EL (cell line): ENCODE results near the gene HMGN3.

Experiments used
- DNase-seq: peaks from one replicate; pipeline ENCODE4 v3.0.0-alpha.2; 2016

HMGN3 gene

DNA sequence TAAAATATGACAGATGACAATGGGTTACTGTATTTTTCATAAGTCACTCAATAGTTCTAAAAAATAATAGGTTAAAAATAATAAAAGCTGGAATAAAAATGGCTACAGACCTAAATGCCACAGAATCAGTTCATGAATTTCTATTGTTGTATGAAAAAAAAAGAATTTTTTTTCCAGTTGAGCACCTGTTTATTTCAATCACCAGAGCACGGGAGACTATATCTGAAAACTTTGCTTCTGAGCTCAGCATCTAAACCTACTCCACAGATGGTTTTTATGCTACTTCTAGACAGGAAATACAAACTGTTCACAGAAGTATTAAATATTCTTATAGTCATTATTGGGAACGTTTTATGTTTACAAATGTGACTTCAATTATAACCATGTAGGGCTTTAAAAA, 50.4 kb downstream of the HMGN3 start:
- DNase-seq = no peak

DNA sequence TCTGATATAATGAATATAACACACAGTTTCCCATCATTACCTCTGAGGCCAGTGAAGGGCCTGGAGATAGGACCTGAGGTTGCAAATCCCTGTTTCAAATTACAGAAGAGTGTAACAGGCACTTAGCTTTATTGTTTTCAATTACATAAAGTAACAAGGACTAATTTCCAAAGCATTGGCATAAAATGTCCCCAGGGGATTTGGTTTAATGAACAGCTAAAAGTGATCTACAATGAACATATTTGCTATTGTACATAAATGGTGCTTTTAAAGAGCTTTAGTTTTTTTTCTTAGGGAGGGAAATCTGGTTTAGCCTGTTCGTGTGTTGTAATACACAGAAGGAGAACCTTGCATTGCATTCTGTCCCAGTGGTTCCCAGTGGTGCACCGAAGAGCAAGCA, 54.4 kb downstream of the HMGN3 start:
- DNase-seq = no peak

DNA sequence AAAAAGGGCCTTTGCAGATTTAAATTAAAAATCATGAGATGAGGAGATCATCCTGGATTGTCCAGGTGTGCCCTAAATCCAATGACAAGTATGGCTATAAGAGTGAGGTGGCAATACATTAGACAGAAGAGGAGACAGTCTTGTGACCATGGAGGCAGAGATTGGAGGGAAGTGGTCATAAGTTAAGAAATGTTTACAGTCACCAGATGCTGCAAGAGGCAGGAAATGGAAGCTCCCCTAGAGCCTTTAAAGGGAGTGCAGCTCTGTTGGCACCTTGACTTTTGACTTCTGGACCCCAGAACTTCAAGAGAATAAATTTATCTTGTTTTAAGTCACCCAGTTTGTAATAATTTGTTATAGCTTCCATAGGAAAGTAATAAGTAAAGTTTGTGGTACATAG, 61.1 kb downstream of the HMGN3 start:
- DNase-seq = no peak

DNA sequence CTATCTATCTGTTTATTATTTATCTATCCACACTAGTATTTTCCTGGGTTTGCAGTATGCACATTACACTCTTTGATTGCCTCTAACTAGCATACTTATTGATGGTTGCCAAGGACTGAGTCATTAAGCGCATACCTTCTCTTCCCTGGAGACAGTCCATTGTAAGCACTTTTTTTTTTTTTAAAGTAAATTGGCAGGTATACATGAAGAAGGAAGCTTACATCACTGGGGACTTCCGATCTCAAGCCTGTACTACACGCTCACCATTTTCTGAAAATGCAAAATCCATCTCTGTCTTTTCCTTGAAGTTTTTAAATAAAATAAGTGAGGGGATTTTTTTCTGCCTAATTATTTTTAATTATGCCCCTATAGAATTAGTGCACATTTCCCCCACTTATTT, 63.5 kb downstream of the HMGN3 start:
- no peak for DNase-seq

DNA sequence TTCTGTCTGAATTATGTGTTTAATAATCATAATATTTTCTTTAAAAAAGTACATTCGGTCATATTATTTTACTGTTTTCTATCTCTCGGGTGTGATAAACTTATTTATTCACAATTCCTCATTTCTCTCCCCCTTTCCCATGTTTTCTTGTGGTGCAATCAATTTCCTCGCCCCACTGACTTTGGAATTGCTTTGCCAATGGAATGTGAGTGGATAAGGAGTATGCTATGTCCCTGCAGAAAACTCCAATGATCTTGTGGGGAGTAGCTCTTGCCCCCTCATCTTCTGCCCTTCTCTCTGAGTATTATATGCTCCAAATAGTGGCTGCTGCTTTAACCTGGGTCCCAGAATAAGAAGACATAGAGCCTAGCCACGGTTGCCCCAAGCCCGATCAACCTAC, 64.1 kb downstream of the HMGN3 start:
- no peak for DNase-seq

DNA sequence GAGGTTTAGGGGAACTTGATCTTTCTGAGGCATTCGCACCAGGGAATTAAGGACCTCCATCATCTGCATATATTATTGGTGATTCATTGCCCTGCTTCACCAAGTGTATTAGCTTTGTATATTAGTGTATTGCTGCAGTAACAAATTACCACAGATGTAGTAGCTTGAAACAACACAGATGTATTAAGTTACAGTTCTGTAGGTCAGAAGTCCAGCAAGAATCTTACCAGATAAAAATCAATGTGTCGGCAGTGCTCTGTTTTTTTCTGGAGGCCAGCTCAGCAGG, 65.8 kb downstream of the HMGN3 start:
- peak; percentile 6 for DNase-seq

DNA sequence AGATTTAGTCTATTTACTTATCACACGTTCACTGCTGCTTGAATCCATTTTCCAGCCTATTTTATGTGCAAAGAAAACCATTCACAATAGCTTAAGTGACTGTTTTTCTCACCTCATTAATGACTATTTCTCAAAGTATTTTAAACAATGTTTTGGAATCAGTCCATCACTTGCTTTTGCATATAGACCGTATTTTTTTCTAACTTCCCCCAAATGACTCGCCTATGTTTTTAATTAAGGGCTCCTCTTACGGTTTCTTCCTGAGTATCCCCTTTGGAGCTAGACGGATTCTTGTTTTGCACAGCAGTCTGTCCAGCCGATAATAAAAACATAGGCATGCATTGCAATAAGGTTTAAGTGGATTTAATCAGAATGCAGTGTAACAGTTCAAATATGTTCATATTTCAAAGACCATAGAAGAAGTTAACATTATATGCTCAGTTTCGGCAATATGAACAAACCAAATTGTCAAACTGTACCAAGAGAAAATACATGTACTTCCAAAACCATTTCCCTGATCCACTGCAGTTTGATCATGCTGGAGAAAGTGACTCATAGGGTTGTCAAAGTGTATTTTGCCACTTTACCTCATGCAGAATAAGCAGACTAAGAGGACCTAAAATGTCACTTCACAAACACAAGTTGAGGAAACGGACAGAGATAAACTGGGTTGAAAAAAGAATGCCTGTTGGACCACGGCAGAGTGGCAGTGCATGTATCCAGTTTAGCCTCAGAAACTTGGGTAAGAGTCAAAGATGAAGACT, 66.4 kb downstream of the HMGN3 start:
- DNase-seq = peak; percentile 7

DNA sequence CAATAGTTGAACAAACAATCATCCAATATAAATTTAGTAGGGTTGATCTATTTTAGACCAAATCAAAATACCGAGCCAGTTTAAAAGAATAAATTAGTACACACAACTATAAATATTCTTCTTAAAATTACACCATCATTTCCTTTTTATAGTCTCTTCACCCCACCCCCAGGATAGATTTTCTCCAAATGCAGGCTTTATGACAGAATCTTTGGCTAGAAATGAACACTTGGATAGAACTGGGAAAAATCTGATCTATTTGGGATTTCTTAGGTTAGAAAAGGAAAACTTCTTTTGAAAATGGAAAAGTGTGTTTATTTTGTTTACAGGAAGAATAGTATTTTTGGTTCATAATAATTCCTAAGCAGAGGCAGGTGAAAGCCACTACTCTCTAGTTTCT, 74.6 kb downstream of the HMGN3 start:
- DNase-seq = no peak

DNA sequence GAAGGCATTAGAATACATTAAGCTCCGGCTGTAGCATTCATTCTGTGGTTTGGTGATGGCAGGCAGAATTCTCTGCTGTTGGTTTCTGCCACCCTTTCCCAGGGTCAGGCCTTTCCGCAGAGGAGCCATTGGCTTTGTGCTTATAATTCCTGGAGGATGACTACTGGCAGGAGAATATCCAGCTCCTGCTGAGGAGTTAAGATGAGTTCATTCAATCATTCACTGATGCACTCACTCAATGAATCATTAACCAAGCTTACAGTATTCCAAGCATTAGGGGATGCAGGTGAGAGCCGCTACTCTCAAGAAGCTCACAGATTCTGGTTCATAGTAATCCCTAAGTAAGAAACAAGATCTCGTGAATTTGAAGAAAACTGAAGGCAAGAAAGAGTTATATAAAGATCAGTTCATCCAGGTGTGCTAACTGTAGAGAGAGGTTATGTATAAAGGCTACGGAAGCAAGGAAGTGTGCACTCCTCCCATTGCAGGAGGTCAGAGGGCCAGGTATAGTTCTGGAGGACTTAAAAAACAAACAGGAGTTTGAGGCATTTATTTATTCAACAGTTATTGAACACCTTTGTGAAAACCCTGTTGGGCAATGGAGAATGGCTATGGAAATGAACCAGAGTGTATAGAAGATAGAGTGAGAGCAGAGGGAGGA, 75.5 kb downstream of the HMGN3 start:
- DNase-seq = no peak

DNA sequence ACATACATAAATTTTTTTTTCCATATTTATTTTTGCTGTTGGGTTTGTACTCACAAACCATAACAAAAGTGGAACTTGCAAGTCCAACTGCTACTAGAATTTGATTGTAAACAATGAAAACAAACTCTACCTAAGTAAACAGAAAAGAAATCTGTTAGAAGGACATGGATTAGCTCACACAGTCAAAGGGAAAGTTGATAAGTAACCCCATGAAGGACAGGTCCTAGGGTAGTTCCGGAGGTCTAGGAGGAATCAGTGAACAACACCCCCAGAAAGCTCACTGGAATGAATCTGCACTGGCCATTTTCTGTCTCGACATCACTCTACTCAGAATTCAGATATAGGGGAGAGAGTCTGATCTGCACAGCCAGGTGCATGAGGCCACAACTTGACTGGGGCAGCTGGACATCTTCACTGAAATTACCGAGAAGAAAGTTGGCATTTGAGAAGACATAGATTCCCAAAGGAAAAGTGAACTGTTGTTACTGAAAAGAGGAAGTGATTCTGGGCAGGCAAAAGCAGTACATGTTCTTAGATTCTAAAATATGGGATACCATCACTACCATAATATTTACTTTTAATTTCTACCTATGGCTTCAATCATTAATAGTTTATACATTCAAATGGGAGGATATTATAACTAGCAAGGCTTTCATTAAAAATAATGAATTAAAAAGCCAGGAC, 76.4 kb downstream of the HMGN3 start:
- DNase-seq = no peak

DNA sequence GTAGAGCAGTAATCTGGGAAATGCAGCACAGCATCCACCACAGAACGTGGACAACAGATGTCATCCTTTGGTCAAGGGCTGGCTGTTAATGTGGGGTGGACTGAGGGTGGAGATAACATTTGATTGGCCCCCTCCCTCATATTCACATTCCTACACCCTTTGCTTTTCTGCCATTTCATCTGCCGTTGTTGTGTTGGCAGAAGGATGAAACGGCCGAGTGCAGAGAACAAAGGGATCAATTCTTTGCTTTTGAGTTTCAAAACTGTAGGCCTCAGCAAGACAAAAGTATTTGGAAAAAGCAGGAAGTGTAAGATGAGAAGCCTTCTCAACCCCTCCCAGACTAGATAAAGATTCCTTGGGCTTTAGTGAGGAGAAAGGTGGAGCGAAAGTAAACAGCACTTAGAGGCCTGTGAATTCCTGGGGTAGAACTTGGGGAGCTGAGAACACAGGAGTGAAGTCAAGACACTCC, 82.2 kb downstream of the HMGN3 start:
- DNase-seq = no peak
